Small intestine (tissue), 16 donors: Measurements from ENCODE around the gene ZSCAN30. TPM values are rescaled to one million over a fixed set of nuclear protein-coding genes. Genes with fewer than 3 reads are reported as not detected.

Experiments used
- DNase-seq, 2 donors: peaks; one replicate each; pipeline versions ENCODE4 v3.0.0 to v3.0.0-alpha.2; 2013
- FAIRE-seq: peaks from 2 replicates; lab custom pipeline; 2012; peaks lifted over from hg19 to GRCh38; lab: Jason Lieb, UNC
- H3K27ac ChIP-seq, 3 donors: one replicate each; pipeline ENCODE4 v1.5.1; 2013; ENCODE audit warnings: low read length in 2 of 3, mild to moderate bottlenecking in 2 of 3, control low read depth in 1 of 3, inconsistent platforms in 1 of 3, low read depth in 1 of 3, moderate library complexity in 1 of 3
- H3K27me3 ChIP-seq, 3 donors: one replicate each; pipeline ENCODE4 v1.6.1; 2013; ENCODE audit warnings: low read length in 3 of 3, inconsistent platforms in 1 of 3; ENCODE audit not compliant: control insufficient read depth in 3 of 3, insufficient read depth in 3 of 3
- H3K36me3 ChIP-seq, 3 donors: one replicate each; pipeline ENCODE4 v1.6.1; 2013; ENCODE audit warnings: low read length in 3 of 3, inconsistent platforms in 1 of 3, low read depth in 1 of 3, mild to moderate bottlenecking in 1 of 3, moderate library complexity in 1 of 3; ENCODE audit not compliant: control insufficient read depth in 3 of 3, insufficient read depth in 2 of 3
- H3K4me1 ChIP-seq, 3 donors: one replicate each; pipeline ENCODE4 v1.6.1; 2013; ENCODE audit warnings: low read length in 2 of 3, inconsistent platforms in 1 of 3, low read depth in 1 of 3, mild to moderate bottlenecking in 1 of 3, moderate library complexity in 1 of 3; ENCODE audit not compliant: control insufficient read depth in 3 of 3, insufficient read depth in 2 of 3
- H3K4me3 ChIP-seq, 3 donors: one replicate each; pipeline ENCODE4 v1.5.1; 2013; ENCODE audit warnings: low read length in 3 of 3, control low read depth in 1 of 3, inconsistent platforms in 1 of 3, low read depth in 1 of 3, mild to moderate bottlenecking in 1 of 3, moderate library complexity in 1 of 3
- H3K9me3 ChIP-seq, 2 donors: one replicate each; pipeline ENCODE4 v1.6.1; 2013; ENCODE audit warnings: low read depth in 1 of 2, low read length in 1 of 2; ENCODE audit not compliant: control insufficient read depth in 2 of 2, insufficient read depth in 1 of 2
- WGBS, 3 donors: extraction: QIAGEN DNeasy Blood & Tissue Kit; methylation state at CpG; one replicate each; pipeline ENCODE4 v1.1.7; 2013; 5-methylcytosine and 5-hydroxymethylcytosine counted together
- long read RNA-seq, 10 donors: transcript quantifications; one replicate each; lab custom pipeline, GENCODE V29; 2026
- polyA plus RNA-seq, 4 donors: library from polyadenylated mRNA; stranded (reverse) in 3 of 4; unstranded in 1 of 4; fragments of 200-250 nt in 3 of 4; fragments of 120-200 nt in 1 of 4; gene quantifications; one replicate each; pipeline versions ENCODE4 v1.2.1 to v1.2.3, GENCODE V29; 2013
- donor health status: healthy with polysubstance abuse.
- donor health status: control.
- donor health status: control.
- donor health status: Bipolar disorder and iron deficiency.
- donor health status: healthy.

Gene ZSCAN30
- 10 to 100 TPM in 2 of 4 donors, 1 to 10 TPM in 2; 4.8 to 38.3 (median 9.7) TPM for polyA plus RNA-seq
- long read RNA-seq, donor 1, result 0 reads
- long read RNA-seq, donor 2, partial matches to known transcripts, result 0 of 3 reads
- long read RNA-seq, donor 2, other reads (novel, unspliced or antisense), result 0 of 3 reads
- long read RNA-seq, donor 3, full-length matches to known transcripts, result 7 of 7 reads
- long read RNA-seq, donor 3, partial matches to known transcripts, result 0 of 7 reads
- long read RNA-seq, donor 3, other reads (novel, unspliced or antisense), result 0 of 7 reads
- long read RNA-seq, donor 4, result 0 reads
- long read RNA-seq, donor 5, partial matches to known transcripts, result 0 of 2 reads
- long read RNA-seq, donor 5, other reads (novel, unspliced or antisense), result 0 of 2 reads
- long read RNA-seq, donor 6, transcript ZSCAN30-206 (1 exons, 2,028 nt), result major isoform, 6 of 6 reads
- long read RNA-seq, donor 6, partial matches to known transcripts, result 0 of 6 reads
- long read RNA-seq, donor 6, other reads (novel, unspliced or antisense), result 0 of 6 reads
- long read RNA-seq, donor 7, full-length matches to known transcripts, result 6 of 91 reads
- long read RNA-seq, donor 7, partial matches to known transcripts, result 26 of 91 reads
- long read RNA-seq, donor 7, other reads (novel, unspliced or antisense), result 59 of 91 reads
- long read RNA-seq, donor 8, partial matches to known transcripts, result 0 of 2 reads
- long read RNA-seq, donor 8, other reads (novel, unspliced or antisense), result 0 of 2 reads
- long read RNA-seq, donor 9, partial matches to known transcripts, result 0 of 4 reads
- long read RNA-seq, donor 9, other reads (novel, unspliced or antisense), result 0 of 4 reads
- long read RNA-seq, donor 10, transcript ZSCAN30-206 (1 exons, 2,028 nt), result major isoform, 8 of 20 reads
- long read RNA-seq, donor 10, partial matches to known transcripts, result 12 of 20 reads
- long read RNA-seq, donor 10, other reads (novel, unspliced or antisense), result 0 of 20 reads

DNA sequence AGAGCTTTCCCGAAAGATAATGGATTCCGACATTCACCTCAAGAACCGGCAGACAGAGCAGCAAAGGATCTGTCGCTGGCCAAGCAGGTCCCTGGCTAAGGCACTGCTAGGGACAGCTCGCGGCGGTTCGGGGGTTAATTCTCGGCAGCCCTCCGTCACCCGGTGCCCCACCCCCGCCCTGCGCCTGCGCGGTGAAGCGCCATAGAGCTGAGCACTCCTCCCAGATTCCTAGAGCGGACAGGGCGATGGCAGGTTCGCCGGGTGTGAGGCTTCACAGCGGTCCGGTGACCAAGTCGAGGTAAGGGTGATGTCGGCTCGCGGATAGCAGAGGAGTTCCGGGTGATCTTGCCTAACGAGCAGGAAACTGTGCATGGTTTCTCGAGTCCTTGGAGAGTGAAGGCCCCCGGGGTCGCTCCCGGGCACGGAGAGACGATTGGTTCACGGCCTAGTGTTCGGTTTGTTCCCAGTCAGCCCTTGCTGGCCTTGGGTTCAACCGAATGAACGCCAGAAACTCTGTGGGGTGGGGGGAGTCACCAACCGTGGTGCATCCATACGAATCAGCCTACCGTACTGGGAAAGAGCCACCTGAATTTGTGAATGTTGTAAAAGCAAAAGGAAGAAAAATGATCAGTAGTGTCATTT is at the start of gene ZSCAN30:
Gene ZSCAN30 (minus strand): TSS at position 136 of the 642 bp plus-strand sequence. CDS start 25,877 bp downstream, outside the sequence.
- DNase-seq (peak; percentile 97 to 99), FAIRE-seq (no peak)
- 0% methylated on average over 41 of the region's 41 CpGs for WGBS, 3 donors
- Histone ChIP-seq H3K36me3 (peaks cover 0 to 4% (median 2%) of the 10 kb centered on the region in 3 donors), H3K27me3 (no peaks in the 10 kb centered on the region), H3K4me3 (peak within 1 kb of the TSS; percentile 51 to 77 (median 69)), H3K9me3 (no peaks in the 10 kb centered on the region), H3K4me1 (peaks cover 0 to 9% (median 2%) of the 10 kb centered on the region in 3 donors), H3K27ac (peak within 1 kb of the TSS; percentile 25 to 84 (median 79))

- FAIRE-seq, result no peak
- H3K4me1 ChIP-seq, result no peaks in the 10 kb centered on the region
- DNase-seq, result no peak
- peaks cover 19 to 31% (median 26%) of the 10 kb centered on the region in 3 donors for H3K36me3 ChIP-seq
- no peaks in the 10 kb centered on the region for H3K9me3 ChIP-seq
- H3K27ac ChIP-seq, result no peak overlapping the region
- no peak overlapping the region for H3K4me3 ChIP-seq
- WGBS, 3 donors, result 90 to 94% (median 93%) methylated on average over 5 of the region's 5 CpGs
- H3K27me3 ChIP-seq, result no peaks in the 10 kb centered on the region
Observed at GRCh38 chr18:35337286-35337685, 47.3 kb upstream of the ZSCAN30 start.

DNA sequence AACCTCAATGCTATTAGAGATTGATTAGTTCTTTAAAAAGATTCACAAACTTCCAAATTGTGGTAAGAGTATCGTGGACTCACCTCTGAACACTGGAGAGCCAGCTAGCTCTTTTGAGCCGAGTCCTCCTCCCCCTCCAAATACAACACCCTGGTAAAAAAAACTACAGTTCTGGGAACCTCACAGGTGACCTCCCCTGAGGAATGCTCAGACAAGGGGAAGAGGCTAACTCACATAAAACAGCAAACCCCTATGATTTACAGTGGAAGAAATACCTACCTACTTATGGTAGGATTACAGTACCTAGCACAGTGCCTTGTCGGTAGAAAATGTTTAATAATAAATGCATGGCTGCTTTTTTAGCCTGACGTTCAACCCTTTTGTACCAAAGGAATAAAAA is 45.8 kb upstream of the ZSCAN30 start:
- no peak overlapping the region for H3K4me3 ChIP-seq
- no peaks in the 10 kb centered on the region for H3K27me3 ChIP-seq
- H3K4me1 ChIP-seq, result no peaks in the 10 kb centered on the region
- no peak for FAIRE-seq
- H3K27ac ChIP-seq, result no peak overlapping the region
- peaks cover 20 to 31% (median 26%) of the 10 kb centered on the region in 3 donors for H3K36me3 ChIP-seq
- no peak for DNase-seq
- no peaks in the 10 kb centered on the region for H3K9me3 ChIP-seq
- 91 to 96% (median 95%) methylated on average over 4 of the region's 4 CpGs for WGBS, 3 donors

DNA sequence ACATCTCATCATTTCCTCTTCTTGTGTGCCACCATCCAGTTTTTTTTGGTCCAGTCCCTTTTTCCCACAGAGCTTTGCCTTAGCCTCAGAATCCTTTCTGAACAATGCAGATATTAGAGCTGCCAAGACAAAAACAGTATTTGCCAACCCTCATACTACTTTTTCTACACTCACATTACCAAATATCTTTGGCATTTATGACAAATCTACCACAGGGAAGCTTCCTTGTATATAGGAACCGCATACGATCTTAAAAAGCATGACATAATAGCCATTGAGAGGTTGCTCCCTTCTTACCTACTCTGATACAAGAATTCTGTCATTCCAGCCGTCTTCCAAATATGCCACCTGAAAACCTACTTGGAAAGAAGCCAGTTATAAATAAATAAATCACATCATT is 44.8 kb upstream of the ZSCAN30 start:
- no peaks in the 10 kb centered on the region for H3K4me1 ChIP-seq
- H3K4me3 ChIP-seq, result no peak overlapping the region
- H3K9me3 ChIP-seq, result no peaks in the 10 kb centered on the region
- 75 to 80% (median 76%) methylated on average over 3 of the region's 3 CpGs for WGBS, 3 donors
- no peak for FAIRE-seq
- H3K36me3 ChIP-seq, result peaks cover 15 to 25% (median 22%) of the 10 kb centered on the region in 3 donors
- no peaks in the 10 kb centered on the region for H3K27me3 ChIP-seq
- no peak overlapping the region for H3K27ac ChIP-seq
- no peak for DNase-seq

- no peaks in the 10 kb centered on the region for H3K9me3 ChIP-seq
- 88 to 96% (median 91%) methylated on average over 1 of the region's 1 CpG for WGBS, 3 donors
- peaks cover 10 to 25% (median 20%) of the 10 kb centered on the region in 3 donors for H3K36me3 ChIP-seq
- no peak for FAIRE-seq
- no peak overlapping the region for H3K4me3 ChIP-seq
- no peak for DNase-seq
- no peaks in the 10 kb centered on the region for H3K27me3 ChIP-seq
- no peaks in the 10 kb centered on the region for H3K4me1 ChIP-seq
- no peak overlapping the region for H3K27ac ChIP-seq
Observed at GRCh38 chr18:35334212-35334611, 44.2 kb upstream of the ZSCAN30 start.

DNA sequence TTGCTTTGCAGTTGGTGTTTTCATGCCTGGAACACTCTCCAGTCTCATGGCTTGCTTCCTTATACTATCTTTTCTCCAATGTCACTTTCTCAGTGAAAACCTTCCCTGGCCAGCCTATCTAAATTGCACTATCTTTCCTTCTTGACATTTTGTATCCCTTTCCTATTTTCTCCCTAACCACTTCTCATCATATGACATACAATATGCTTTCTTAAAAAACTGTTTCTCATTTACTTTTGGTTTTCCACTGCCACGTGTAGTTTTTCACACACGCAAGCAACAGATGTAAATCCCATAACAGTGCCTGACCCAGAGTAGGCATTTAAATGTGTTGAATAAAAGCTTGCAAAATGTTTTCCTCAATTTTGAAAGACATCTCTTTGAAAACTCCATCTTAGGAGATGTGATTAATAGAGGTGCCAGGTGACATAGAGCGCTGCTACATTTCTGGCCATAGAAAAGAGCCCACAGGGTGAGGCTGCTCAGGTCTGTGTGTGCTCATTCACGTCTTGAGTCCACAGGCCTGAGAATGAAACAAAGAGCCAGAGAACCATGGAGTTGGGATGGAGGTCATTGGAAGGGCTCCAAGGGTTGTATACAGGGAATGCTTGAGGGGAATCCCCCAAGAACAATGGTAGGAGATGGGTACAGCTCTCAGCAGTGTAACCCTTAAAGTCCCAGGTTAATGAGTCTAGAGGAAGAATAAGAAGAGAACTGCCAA is 41.5 kb upstream of the ZSCAN30 start:
- H3K9me3 ChIP-seq, result peaks cover 0 to 3% of the 10 kb centered on the region in 2 donors
- H3K27ac ChIP-seq, result no peak overlapping the region
- H3K27me3 ChIP-seq, result no peaks in the 10 kb centered on the region
- peaks cover 10 to 14% (median 11%) of the 10 kb centered on the region in 3 donors for H3K36me3 ChIP-seq
- 75 to 78% (median 77%) methylated on average over 4 of the region's 4 CpGs for WGBS, 3 donors
- no peak for FAIRE-seq
- H3K4me3 ChIP-seq, result no peak overlapping the region
- H3K4me1 ChIP-seq, result no peaks in the 10 kb centered on the region
- no peak for DNase-seq

DNA sequence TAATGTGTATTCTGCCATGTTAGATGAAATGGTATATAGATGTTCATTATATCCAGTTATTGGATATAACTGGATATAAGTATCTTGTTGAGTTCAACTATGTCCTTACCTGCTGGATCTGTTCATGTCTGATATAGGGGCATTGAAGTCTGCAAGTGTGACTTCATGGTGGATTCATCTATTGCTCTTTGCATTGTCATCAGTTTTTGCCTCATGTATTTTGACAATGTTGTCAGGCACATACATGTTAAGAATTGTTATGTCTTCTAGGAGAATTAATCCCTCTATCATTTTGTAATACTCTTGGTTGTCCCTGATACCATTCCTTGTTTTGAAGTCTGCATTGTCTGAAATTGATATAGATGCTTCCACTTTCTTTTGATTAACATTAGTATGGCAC is 38.8 kb upstream of the ZSCAN30 start:
- DNase-seq (no peak), FAIRE-seq (no peak)
- no peaks in the 10 kb centered on the region for H3K4me1 ChIP-seq
- peaks cover 0 to 3% of the 10 kb centered on the region in 2 donors for H3K9me3 ChIP-seq
- no peak overlapping the region for H3K27ac ChIP-seq
- peaks cover under 1 to 5% (median 1%) of the 10 kb centered on the region in 3 donors for H3K36me3 ChIP-seq
- H3K27me3 ChIP-seq, result no peaks in the 10 kb centered on the region
- no peak overlapping the region for H3K4me3 ChIP-seq
